H1 (cell line): ENCODE data around the gene RCAN2. TPM values are rescaled to one million over a fixed set of nuclear protein-coding genes. Genes with fewer than 3 reads are reported as not detected.

ENCODE experiments used
- CTCF ChIA-PET: fragments of 300-600 bp; sonication (Branson Sonifier 250); formaldehyde crosslinking; loops from one replicate; lab custom pipeline; 2021; ENCODE audit not compliant: partially characterized antibody; lab: Charles Lee
- POLR2A ChIA-PET: fragments of 300-600 bp; sonication (Branson Sonifier 250); formaldehyde crosslinking; loops from one replicate; lab custom pipeline; 2021; ENCODE audit warnings: inconsistent platforms; ENCODE audit not compliant: partially characterized antibody; lab: Charles Lee
- DNase-seq, 2 experiments: peaks; one replicate each; pipeline versions ENCODE4 v3.0.0 to v3.0.0-alpha.2; 2010 to 2022; ENCODE audit warnings: low spot score in 2 of 2, low read depth in 1 of 2, mixed read lengths in 1 of 2
- FAIRE-seq: peaks from 2 replicates; lab custom pipeline; 2011; peaks lifted over from hg19 to GRCh38; lab: Jason Lieb, UNC
- H2AFZ ChIP-seq: 2 replicates; pipeline ENCODE4 v1.8.1; 2012; ENCODE audit warnings: low read length, inconsistent platforms
- H2AK5ac ChIP-seq: 2 replicates; pipeline ENCODE4 v1.6.1; 2013; ENCODE audit warnings: low read depth, low read length
- H2BK120ac ChIP-seq: replicated peaks from 2 replicates; pipeline ENCODE3; 2013; ENCODE audit warnings: low read depth, low read length, inconsistent platforms
- H2BK12ac ChIP-seq: 2 replicates; pipeline ENCODE4 v1.6.1; 2013; ENCODE audit warnings: low read depth, low read length
- H2BK15ac ChIP-seq: 2 replicates; pipeline ENCODE4 v1.6.1; 2013; ENCODE audit warnings: low read length
- H2BK20ac ChIP-seq: 2 replicates; pipeline ENCODE4 v1.6.1; 2013; ENCODE audit warnings: low read length
- H2BK5ac ChIP-seq: 2 replicates; pipeline ENCODE4 v1.6.1; 2013; ENCODE audit warnings: low read depth, low read length
- H3K14ac ChIP-seq: 2 replicates; pipeline ENCODE4 v1.6.1; 2013; ENCODE audit warnings: inconsistent platforms; ENCODE audit not compliant: insufficient read length
- H3K18ac ChIP-seq: 2 replicates; pipeline ENCODE4 v1.6.1; 2013; ENCODE audit warnings: low read length; ENCODE audit errors: extremely low read depth
- H3K23ac ChIP-seq: 2 replicates; pipeline ENCODE4 v1.6.1; 2013; ENCODE audit warnings: inconsistent platforms; ENCODE audit not compliant: insufficient read length
- H3K23me2 ChIP-seq: 2 replicates; pipeline ENCODE4 v1.6.1; 2013; ENCODE audit warnings: low read depth, low read length
- H3K27ac ChIP-seq: 2 replicates; pipeline ENCODE4 v1.6.1; 2011; ENCODE audit warnings: low read depth, low read length, inconsistent platforms
- H3K27me3 ChIP-seq, 4 experiments: replicated peaks in 1 of 4; 1 replicate in 1 of 4; 2 replicates in 3 of 4; pipeline versions ENCODE4 v1.6.1 to v1.8.1; 2011 to 2013; ENCODE audit warnings: low read length in 3 of 4, mild to moderate bottlenecking in 3 of 4, inconsistent platforms in 2 of 4, mixed read lengths in 2 of 4, moderate library complexity in 1 of 4; ENCODE audit not compliant: control insufficient read depth in 3 of 4, insufficient read depth in 3 of 4; ENCODE audit errors: extremely low read depth in 1 of 4
- H3K36me3 ChIP-seq, 4 experiments: 2 replicates each; pipeline versions ENCODE4 v1.6.1 to v1.8.1; 2011 to 2013; ENCODE audit warnings: mild to moderate bottlenecking in 4 of 4, low read length in 3 of 4, moderate library complexity in 2 of 4, control low read depth in 1 of 4, inconsistent platforms in 1 of 4; ENCODE audit not compliant: insufficient read depth in 4 of 4, control insufficient read depth in 2 of 4
- H3K4ac ChIP-seq: replicated peaks from 2 replicates; pipeline ENCODE3; 2013; ENCODE audit warnings: low read length, low read depth, mixed read lengths, inconsistent platforms; ENCODE audit not compliant: insufficient read length
- H3K4me1 ChIP-seq, 4 experiments: replicated peaks in 1 of 4; 1 replicate in 1 of 4; 2 replicates in 3 of 4; pipeline versions ENCODE4 v1.6.1 to v1.8.1; 2011 to 2013; ENCODE audit warnings: low read length in 3 of 4, inconsistent platforms in 2 of 4, mixed read lengths in 1 of 4; ENCODE audit not compliant: insufficient read depth in 4 of 4, control insufficient read depth in 3 of 4
- H3K4me2 ChIP-seq, 2 experiments: 2 replicates each; pipeline versions ENCODE4 v1.6.1 to v1.8.1; 2011 to 2013; ENCODE audit warnings: low read depth in 2 of 2, low read length in 2 of 2, control low read depth in 1 of 2, inconsistent platforms in 1 of 2, mild to moderate bottlenecking in 1 of 2; ENCODE audit not compliant: insufficient read depth in 1 of 2
- H3K4me3 ChIP-seq, 4 experiments: fragments of 200-600, 300-600 bp in 1 of 4; sonication (generic), shearing (Covaris generic), sonication (Bioruptor Twin) in 1 of 4; 2 replicates each; pipeline versions ENCODE4 v1.5.1 to v1.8.1; 2011 to 2016; ENCODE audit warnings: low read length in 4 of 4, low read depth in 3 of 4, control low read depth in 2 of 4, inconsistent platforms in 2 of 4, mild to moderate bottlenecking in 2 of 4, mixed read lengths in 1 of 4, moderate library complexity in 1 of 4; ENCODE audit not compliant: insufficient read depth in 2 of 4; ENCODE audit errors: extremely low read depth in 1 of 4
- H3K56ac ChIP-seq: replicated peaks from 2 replicates; pipeline ENCODE3; 2013; ENCODE audit warnings: low read depth, mild to moderate bottlenecking, mixed read lengths, low read length, inconsistent platforms; ENCODE audit not compliant: insufficient read length
- H3K79me1 ChIP-seq: 2 replicates; pipeline ENCODE4 v1.6.1; 2013; ENCODE audit warnings: low read depth, low read length, control low read depth
- H3K79me2 ChIP-seq, 2 experiments: 2 replicates each; pipeline versions ENCODE4 v1.6.1 to v1.8.1; 2012 to 2013; ENCODE audit warnings: low read length in 2 of 2, mild to moderate bottlenecking in 2 of 2, inconsistent platforms in 1 of 2; ENCODE audit not compliant: insufficient read depth in 2 of 2, control insufficient read depth in 1 of 2
- H3K9ac ChIP-seq, 4 experiments: replicated peaks in 1 of 4; 1 replicate in 1 of 4; 2 replicates in 3 of 4; pipeline versions ENCODE4 v1.6.1 to v1.8.1; 2011 to 2013; ENCODE audit warnings: low read depth in 3 of 4, low read length in 3 of 4, control low read depth in 2 of 4, mild to moderate bottlenecking in 2 of 4, moderate library complexity in 2 of 4, inconsistent platforms in 1 of 4; ENCODE audit errors: extremely low read depth in 1 of 4
- H3K9me3 ChIP-seq, 2 experiments: 2 replicates each; pipeline versions ENCODE4 v1.6.1 to v1.8.1; 2012 to 2013; ENCODE audit warnings: mild to moderate bottlenecking in 2 of 2, moderate library complexity in 2 of 2, control low read depth in 1 of 2, inconsistent platforms in 1 of 2, low read depth in 1 of 2, low read length in 1 of 2, mixed read lengths in 1 of 2; ENCODE audit not compliant: insufficient read depth in 2 of 2
- H4K20me1 ChIP-seq, 2 experiments: replicated peaks in 1 of 2; 2 replicates each; pipeline versions ENCODE3 to v1.8.1; 2011 to 2013; ENCODE audit warnings: inconsistent platforms in 2 of 2, low read length in 2 of 2, mild to moderate bottlenecking in 1 of 2; ENCODE audit not compliant: insufficient read depth in 2 of 2, control insufficient read depth in 1 of 2
- H4K5ac ChIP-seq: 2 replicates; pipeline ENCODE4 v1.6.1; 2013; ENCODE audit warnings: low read length, low read depth, mixed read lengths, inconsistent platforms; ENCODE audit not compliant: insufficient read length
- H4K8ac ChIP-seq: 2 replicates; pipeline ENCODE4 v1.8.0; 2013; ENCODE audit warnings: mild to moderate bottlenecking, moderate library complexity, low read length, inconsistent platforms; ENCODE audit not compliant: insufficient read depth; ENCODE audit errors: extremely low read depth
- H4K91ac ChIP-seq: replicated peaks from 2 replicates; pipeline ENCODE3; 2013; ENCODE audit warnings: low read length, mixed read lengths, inconsistent platforms; ENCODE audit not compliant: insufficient read length
- ATF3 ChIP-seq: IDR thresholded peaks from 2 replicates; pipeline ENCODE4 v1.6.1; 2011; ENCODE audit warnings: low read depth, mild to moderate bottlenecking, low read length; ENCODE audit not compliant: insufficient read depth
- CEBPB ChIP-seq: IDR thresholded peaks from 2 replicates; pipeline ENCODE4 v1.6.1; 2012; ENCODE audit warnings: low read depth, low read length
- CHD2 ChIP-seq: IDR thresholded peaks from 2 replicates; pipeline ENCODE4 v1.6.1; 2012; ENCODE audit warnings: low read length, improper control_type of control experiment
- GTF2F1 ChIP-seq: IDR thresholded peaks from 2 replicates; pipeline ENCODE4 v1.6.1; 2012; ENCODE audit warnings: low read depth, low read length, improper control_type of control experiment, borderline replicate concordance
- KDM1A ChIP-seq: fragments of 200-600, 300-600 bp; sonication (generic); IDR thresholded peaks from 2 replicates; pipeline ENCODE4 v1.7.1; 2016; ENCODE audit warnings: mild to moderate bottlenecking, low read length, borderline replicate concordance
- KDM5A ChIP-seq: fragments of 200-600 bp; IDR thresholded peaks from 2 replicates; pipeline ENCODE4 v1.7.1; 2012; ENCODE audit warnings: mild to moderate bottlenecking, low read length, inconsistent platforms, mixed read lengths
- MAX ChIP-seq: IDR thresholded peaks from 2 replicates; pipeline ENCODE4 v1.6.1; 2012; ENCODE audit warnings: inconsistent platforms
- SRF ChIP-seq: IDR thresholded peaks from 2 replicates; pipeline ENCODE4 v1.6.1; 2011; ENCODE audit warnings: mild to moderate bottlenecking, low read depth, low read length, moderate library complexity
- polyA plus RNA-seq, 7 experiments: library from polyadenylated mRNA; depleted of rRNA in 3 of 7; stranded (reverse) in 5 of 7; unstranded in 2 of 7; fragments of >200 nt in 5 of 7; fragments of 200-250 nt in 2 of 7; gene quantifications; 1 replicate in 5 of 7; 2 replicates in 1 of 7; 4 replicates in 1 of 7; pipeline versions ENCODE4 v1.2.1 to v1.2.3, GENCODE V29; 2011 to 2013; ENCODE audit warnings: missing spikeins in 2 of 7, mixed read lengths in 2 of 7
- total RNA-seq: library from RNA; stranded (reverse); fragmentation: NEBNext Ultra II Directional; extraction: Animal tissue kit (Norgen Biotek cat#: 25700); gene quantifications from 2 replicates; pipeline ENCODE4 v1.2.1, GENCODE V29; 2021

RCAN2 gene
- total and polyA plus RNA-seq, 2 of the 8 experiments (the other 6 are each of a cell fraction or from before 2014, with no cell fraction given): 5.0 to 8.5 TPM

GRCh38 chr6:46331461-46331860, 159.8 kb downstream of the RCAN2 start:
- H4K5ac ChIP-seq: no peak overlapping the region
- H3K18ac ChIP-seq: no peak overlapping the region
- TF ChIP-seq KDM5A (no peak), ATF3 (no peak), MAX (no peak), CHD2 (no peak), GTF2F1 (no peak), SRF (no peak), CEBPB (no peak), KDM1A (no peak)
- H2AK5ac ChIP-seq: no peak overlapping the region
- H3K4ac ChIP-seq: no peak overlapping the region
- no peak overlapping the region for H3K4me3 ChIP-seq
- no peak overlapping the region for H3K4me2 ChIP-seq
- no peaks in the 10 kb centered on the region for H3K79me2 ChIP-seq
- DNase-seq (no peak), FAIRE-seq (no peak)
- ChIA-PET POLR2A (no interaction called here), CTCF (no interaction called here)
- H3K14ac ChIP-seq: no peak overlapping the region
- H3K36me3 ChIP-seq: no peaks in the 10 kb centered on the region
- H3K23me2 ChIP-seq: no peaks in the 10 kb centered on the region
- no peak overlapping the region for H3K23ac ChIP-seq
- no peak overlapping the region for H4K8ac ChIP-seq
- no peak overlapping the region for H4K91ac ChIP-seq
- H2BK12ac ChIP-seq: no peak overlapping the region
- no peak overlapping the region for H2BK120ac ChIP-seq
- no peak overlapping the region for H3K27ac ChIP-seq
- no peak overlapping the region for H2BK15ac ChIP-seq
- no peaks in the 10 kb centered on the region for H3K4me1 ChIP-seq
- no peak overlapping the region for H2BK5ac ChIP-seq
- H3K79me1 ChIP-seq: no peaks in the 10 kb centered on the region
- no peak overlapping the region for H2AFZ ChIP-seq
- H2BK20ac ChIP-seq: no peak overlapping the region
- H3K9me3 ChIP-seq: no peaks in the 10 kb centered on the region
- no peak overlapping the region for H3K56ac ChIP-seq
- no peak overlapping the region for H3K9ac ChIP-seq
- H3K27me3 ChIP-seq: no peaks in the 10 kb centered on the region
- H4K20me1 ChIP-seq: no peaks in the 10 kb centered on the region
